SU-DHL-6 (cell line): ENCODE results near the gene EME2.

Experiments used
- CTCF ChIP-seq: fragments of 200-600 bp; sonication (generic); IDR thresholded peaks from one replicate; pipeline ENCODE4 v1.5.1; 2017; ENCODE audit warnings: antibody characterized with exemption, mild to moderate bottlenecking, low read length, moderate library complexity; ENCODE audit not compliant: insufficient read depth, poor library complexity, severe bottlenecking
- EZH2phosphoT487 ChIP-seq: fragments of 200-600 bp; sonication (generic), shearing (Covaris generic); conservative IDR thresholded peaks from 2 replicates; pipeline ENCODE4 v1.6.1; 2018; ENCODE audit warnings: mild to moderate bottlenecking, antibody characterized with exemption, low read length, moderate library complexity, mixed read lengths

- no peak for TF ChIP-seq CTCF
- no peak for TF ChIP-seq EZH2phosphoT487
Observed at GRCh38 chr16:1818873-1819525, 46.4 kb downstream of the EME2 start.
